Astrocyte (in vitro differentiated cells and primary cell): ENCODE measurements around the gene PANX2. TPM values are rescaled to one million over a fixed set of nuclear protein-coding genes. Genes with fewer than 3 reads are reported as not detected.
A peak's percentile ranks its signal among the peaks of the same experiment; 100 is the strongest.
"Not testable (repeated sequence)": the region's sequence is repeated elsewhere in the genome, so short reads cannot be mapped to it uniquely, and the experiment has no call there.

Source experiments
- DNase-seq: peaks from one replicate; pipeline ENCODE4 v3.0.0-alpha.2; 2010; ENCODE audit warnings: low read depth
- FAIRE-seq: peaks from 2 replicates; lab custom pipeline; 2011; peaks lifted over from hg19 to GRCh38; lab: Jason Lieb, UNC
- H2AFZ ChIP-seq: 2 replicates; pipeline ENCODE4 v1.6.0; 2012; ENCODE audit warnings: low read depth, low read length, inconsistent platforms
- H3K27ac ChIP-seq: 2 replicates; pipeline ENCODE4 v1.5.1; 2011; ENCODE audit warnings: low read depth, low read length, inconsistent platforms
- H3K27me3 ChIP-seq: 2 replicates; pipeline ENCODE4 v1.6.0; 2011; ENCODE audit warnings: low read length, inconsistent platforms; ENCODE audit not compliant: insufficient read depth
- H3K36me3 ChIP-seq: 2 replicates; pipeline ENCODE4 v1.5.1; 2011; ENCODE audit warnings: low read length, inconsistent platforms; ENCODE audit not compliant: insufficient read depth
- H3K4me1 ChIP-seq: 2 replicates; pipeline ENCODE4 v1.5.1; 2011; ENCODE audit warnings: low read length, inconsistent platforms; ENCODE audit not compliant: insufficient read depth
- H3K4me2 ChIP-seq: 2 replicates; pipeline ENCODE4 v1.6.0; 2012; ENCODE audit warnings: low read length, inconsistent platforms
- H3K4me3 ChIP-seq: 2 replicates; pipeline ENCODE4 v1.5.1; 2011; ENCODE audit warnings: low read depth, mild to moderate bottlenecking, low read length, inconsistent platforms; ENCODE audit not compliant: insufficient read depth
- H3K79me2 ChIP-seq: 2 replicates; pipeline ENCODE4 v1.6.0; 2012; ENCODE audit warnings: mild to moderate bottlenecking, low read length, inconsistent platforms; ENCODE audit not compliant: insufficient read depth
- H3K9ac ChIP-seq: 2 replicates; pipeline ENCODE4 v1.6.0; 2012; ENCODE audit warnings: mild to moderate bottlenecking, low read length, inconsistent platforms
- H3K9me3 ChIP-seq: 2 replicates; pipeline ENCODE4 v1.5.1; 2012; ENCODE audit warnings: low read depth, mild to moderate bottlenecking, low read length, inconsistent platforms; ENCODE audit not compliant: insufficient read depth
- H4K20me1 ChIP-seq: 2 replicates; pipeline ENCODE4 v1.6.0; 2012; ENCODE audit warnings: low read length, inconsistent platforms; ENCODE audit not compliant: insufficient read depth
- H3K27ac Mint-ChIP-seq: one replicate; pipeline ENCODE4 v1.8.0; 2021; ENCODE audit warnings: mild to moderate bottlenecking, mixed read lengths; ENCODE audit not compliant: unreplicated experiment
- H3K27me3 Mint-ChIP-seq: one replicate; pipeline ENCODE4 v1.8.0; 2021; ENCODE audit warnings: low read depth, mixed read lengths; ENCODE audit not compliant: unreplicated experiment
- H3K36me3 Mint-ChIP-seq: one replicate; pipeline ENCODE4 v1.8.0; 2021; ENCODE audit warnings: low read depth, mixed read lengths; ENCODE audit not compliant: unreplicated experiment
- H3K4me1 Mint-ChIP-seq: one replicate; pipeline ENCODE4 v1.8.0; 2021; ENCODE audit warnings: low read depth, mixed read lengths; ENCODE audit not compliant: unreplicated experiment
- H3K4me3 Mint-ChIP-seq: one replicate; pipeline ENCODE4 v1.8.0; 2021; ENCODE audit warnings: mild to moderate bottlenecking, moderate library complexity, mixed read lengths; ENCODE audit not compliant: unreplicated experiment
- H3K9me3 Mint-ChIP-seq: one replicate; pipeline ENCODE4 v1.8.0; 2021; ENCODE audit warnings: mild to moderate bottlenecking, mixed read lengths; ENCODE audit not compliant: unreplicated experiment
- CTCF ChIP-seq: IDR thresholded peaks from 2 replicates; pipeline ENCODE4 v1.5.1; 2011; ENCODE audit warnings: low read depth, mild to moderate bottlenecking, inconsistent platforms, low read length, moderate library complexity; ENCODE audit not compliant: insufficient read depth
- EZH2 ChIP-seq: IDR thresholded peaks from 2 replicates; pipeline ENCODE4 v1.6.1; 2012; ENCODE audit warnings: mild to moderate bottlenecking, low read length, inconsistent platforms; ENCODE audit not compliant: insufficient read depth
- total RNA-seq: library from RNA; stranded (reverse); gene quantifications from 2 replicates; pipeline ENCODE4 v1.2.1, GENCODE V29; 2021

The PANX2 gene
- total RNA-seq, 1 donor from 2014 or later: 2.3 TPM

DNA sequence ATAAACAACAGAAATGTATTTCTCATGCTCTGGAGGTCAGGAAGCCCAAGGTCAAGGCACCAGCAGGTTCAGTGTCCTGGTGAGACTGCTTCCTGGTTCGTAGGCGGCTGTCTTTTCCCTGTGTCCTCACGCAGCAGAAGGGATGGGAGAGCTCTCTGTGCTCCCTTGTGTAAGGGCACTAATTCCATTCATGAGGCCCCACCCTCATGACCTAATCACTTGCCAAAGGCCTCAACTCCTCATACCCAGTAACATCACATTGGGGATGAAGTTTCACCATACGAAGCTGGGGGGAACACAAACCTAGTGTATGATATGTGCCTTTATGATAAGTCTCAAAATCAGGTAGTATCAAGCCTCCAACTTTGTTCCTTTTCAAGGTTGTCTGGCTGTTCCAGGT lies 38.6 kb upstream of the PANX2 start:
- Mint-ChIP-seq H3K27ac (no peak overlapping the region), H3K9me3 (peaks cover 10% of the 10 kb centered on the region), H3K4me3 (peak overlapping the region; percentile 8), H3K4me1 (peaks cover 18% of the 10 kb centered on the region), H3K27me3 (peaks cover 6% of the 10 kb centered on the region), H3K36me3 (peaks cover 11% of the 10 kb centered on the region)
- H3K4me2 ChIP-seq: no peak overlapping the region
- H3K27me3 ChIP-seq: no peaks in the 10 kb centered on the region
- no peaks in the 10 kb centered on the region for H3K79me2 ChIP-seq
- H4K20me1 ChIP-seq: no peaks in the 10 kb centered on the region
- no peak for TF ChIP-seq CTCF
- TF ChIP-seq EZH2: no peak
- H3K9me3 ChIP-seq: no peaks in the 10 kb centered on the region
- H3K4me1 ChIP-seq: peaks cover 10% of the 10 kb centered on the region
- no peak overlapping the region for H3K27ac ChIP-seq
- no peak overlapping the region for H2AFZ ChIP-seq
- no peaks in the 10 kb centered on the region for H3K36me3 ChIP-seq
- no peak for FAIRE-seq
- no peak overlapping the region for H3K9ac ChIP-seq
- no peak overlapping the region for H3K4me3 ChIP-seq
- no peak for DNase-seq

- no peak for DNase-seq
- TF ChIP-seq CTCF (no peak), EZH2 (no peak)
Measured at GRCh38 chr22:50134481-50134880, 36.0 kb upstream of the PANX2 start.

DNA sequence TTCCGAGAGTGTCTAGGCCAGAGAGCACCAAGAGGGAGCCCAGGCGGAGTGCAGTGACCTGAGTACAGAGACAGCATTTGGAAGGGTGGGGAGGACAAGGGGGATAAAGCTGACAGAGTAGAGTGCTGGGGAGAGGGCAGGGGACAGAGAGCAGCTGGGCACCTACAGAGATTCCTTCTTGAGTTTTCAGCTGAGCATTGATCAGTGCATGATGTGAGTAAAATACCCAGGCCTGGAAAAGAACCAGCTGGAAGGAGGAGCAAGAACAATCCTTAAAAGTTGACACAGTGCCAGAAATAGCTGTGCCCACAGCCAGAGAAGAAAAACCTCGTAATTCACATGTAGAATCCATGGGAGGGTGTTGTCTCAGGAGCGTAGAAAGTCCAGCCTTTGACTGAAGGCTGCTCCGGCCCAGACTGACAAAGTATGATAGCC lies 33.9 kb upstream of the PANX2 start:
- FAIRE-seq: no peak
- peaks cover 3% of the 10 kb centered on the region for H3K9me3 Mint-ChIP-seq
- no peak overlapping the region for H3K4me3 ChIP-seq
- no peak overlapping the region for H3K27ac ChIP-seq
- H3K4me3 Mint-ChIP-seq: no peak overlapping the region
- H3K9ac ChIP-seq: no peak overlapping the region
- H3K9me3 ChIP-seq: no peaks in the 10 kb centered on the region
- H3K36me3 ChIP-seq: no peaks in the 10 kb centered on the region
- TF ChIP-seq CTCF (no peak), EZH2 (no peak)
- H3K4me2 ChIP-seq: no peak overlapping the region
- H3K27me3 ChIP-seq: no peaks in the 10 kb centered on the region
- peaks cover 3% of the 10 kb centered on the region for H3K36me3 Mint-ChIP-seq
- H3K4me1 ChIP-seq: no peaks in the 10 kb centered on the region
- peak overlapping the region; percentile 51 for H3K27ac Mint-ChIP-seq
- no peak overlapping the region for H2AFZ ChIP-seq
- DNase-seq: no peak
- no peaks in the 10 kb centered on the region for H4K20me1 ChIP-seq
- peaks cover 1% of the 10 kb centered on the region for H3K27me3 Mint-ChIP-seq
- H3K4me1 Mint-ChIP-seq: peaks cover 10% of the 10 kb centered on the region
- H3K79me2 ChIP-seq: no peaks in the 10 kb centered on the region

More at GRCh38 chr22:50134481-50134880, 36.0 kb upstream of the PANX2 start:
- Histone ChIP-seq H2AFZ (no peak overlapping the region), H4K20me1 (no peaks in the 10 kb centered on the region), H3K27ac (no peak overlapping the region), H3K9ac (no peak overlapping the region), H3K36me3 (no peaks in the 10 kb centered on the region), H3K4me2 (no peak overlapping the region), H3K79me2 (no peaks in the 10 kb centered on the region), H3K4me1 (peaks cover 2% of the 10 kb centered on the region), H3K9me3 (no peaks in the 10 kb centered on the region), H3K27me3 (no peaks in the 10 kb centered on the region), H3K4me3 (no peak overlapping the region)
- H3K27ac Mint-ChIP-seq: no peak overlapping the region
- H3K36me3 Mint-ChIP-seq: peaks cover 5% of the 10 kb centered on the region
- peaks cover 12% of the 10 kb centered on the region for H3K4me1 Mint-ChIP-seq
- H3K9me3 Mint-ChIP-seq: peaks cover 6% of the 10 kb centered on the region
- H3K4me3 Mint-ChIP-seq: no peak overlapping the region
- no peak for FAIRE-seq
- H3K27me3 Mint-ChIP-seq: no peaks in the 10 kb centered on the region

- H3K27ac ChIP-seq, H3K4me2 ChIP-seq, H2AFZ ChIP-seq, H4K20me1 ChIP-seq, H3K27ac Mint-ChIP-seq, H3K4me3 Mint-ChIP-seq, H3K36me3 ChIP-seq, H3K79me2 ChIP-seq, H3K9me3 ChIP-seq, H3K9ac ChIP-seq, H3K36me3 Mint-ChIP-seq, H3K9me3 Mint-ChIP-seq, DNase-seq, H3K27me3 ChIP-seq, H3K4me1 ChIP-seq, FAIRE-seq, H3K4me3 ChIP-seq, H3K27me3 Mint-ChIP-seq, H3K4me1 Mint-ChIP-seq: not testable (repeated sequence)
Measured at GRCh38 chr22:50137277-50137676, 33.3 kb upstream of the PANX2 start.
